K562 (cell line): ENCODE data around the gene SLC1A4. TPM values are rescaled to one million over a fixed set of nuclear protein-coding genes. Genes with fewer than 3 reads are reported as not detected.

ENCODE experiments used
- CUX1 ChIP-seq: fragments of 200-800 bp; sonication (Bioruptor generic); IDR thresholded peaks from 2 replicates; pipeline ENCODE4 v1.6.1; 2016; ENCODE audit warnings: missing genetic modification characterization, missing compliant biosample characterization
- DACH1 ChIP-seq: fragments of 450-650 bp; IDR thresholded peaks from 2 replicates; pipeline ENCODE4 v1.6.1; 2018; ENCODE audit not compliant: partially characterized antibody
- HIVEP1 ChIP-seq: fragments of 250-450 bp; sonication (Bioruptor Pico); IDR thresholded peaks from 2 replicates; pipeline ENCODE4 v1.4.0; 2020; ENCODE audit warnings: mild to moderate bottlenecking
- MBD1 ChIP-seq: fragments of 250-450 bp; sonication (Bioruptor Pico); IDR thresholded peaks from 2 replicates; pipeline ENCODE4 v1.8.0; 2022; ENCODE audit warnings: inconsistent platforms
- SIN3B ChIP-seq: fragments of 450-650 bp; IDR thresholded peaks from 2 replicates; pipeline ENCODE4 v1.6.1; 2017; ENCODE audit warnings: low read depth, mild to moderate bottlenecking, moderate library complexity
- SRSF9 ChIP-seq: fragments of 200-400 bp; formaldehyde crosslinking; IDR thresholded peaks from 2 replicates; pipeline ENCODE4 v1.6.1; 2017; ENCODE audit warnings: low read depth, low read length, borderline replicate concordance
- TGIF2 ChIP-seq: sonication (generic); formaldehyde crosslinking; IDR thresholded peaks from 2 replicates; pipeline ENCODE4 v1.8.1; 2022; ENCODE audit warnings: mild to moderate bottlenecking, missing genetic modification reagents, moderate library complexity
- THRA ChIP-seq: fragments of 450-650 bp; IDR thresholded peaks from 2 replicates; pipeline ENCODE4 v1.6.1; 2017; ENCODE audit warnings: mild to moderate bottlenecking, moderate library complexity
- TSC22D4 ChIP-seq: fragments of 450-650 bp; IDR thresholded peaks from 2 replicates; pipeline ENCODE4 v1.6.1; 2016; ENCODE audit warnings: missing genetic modification characterization, missing biosample characterization, control low read depth
- ZFP30 ChIP-seq: fragments of 250-450 bp; sonication (Bioruptor Pico); IDR thresholded peaks from 2 replicates; pipeline ENCODE4 v1.8.0; 2022; ENCODE audit warnings: moderate library complexity, mild to moderate bottlenecking, inconsistent platforms, borderline replicate concordance
- ZNF121 ChIP-seq: sonication (generic); formaldehyde crosslinking; conservative IDR thresholded peaks from 2 replicates; pipeline ENCODE4 v1.8.0; 2022; ENCODE audit warnings: missing genetic modification reagents
- ZNF175 ChIP-seq: fragments of 200-800 bp; sonication (Bioruptor generic); IDR thresholded peaks from 2 replicates; pipeline ENCODE4 v1.6.1; 2016; ENCODE audit warnings: low read depth, mild to moderate bottlenecking, missing genetic modification characterization, missing compliant biosample characterization
- ZNF280B ChIP-seq: fragments of 250-450 bp; sonication (Bioruptor Pico); IDR thresholded peaks from 2 replicates; pipeline ENCODE4 v1.5.1; 2021; ENCODE audit warnings: mild to moderate bottlenecking
- ZNF449 ChIP-seq: fragments of 250-450 bp; sonication (Bioruptor Pico); IDR thresholded peaks from 2 replicates; pipeline ENCODE4 v1.8.0; 2022; ENCODE audit warnings: moderate library complexity, mild to moderate bottlenecking, inconsistent platforms
- ZNF780A ChIP-seq: fragments of 250-450 bp; sonication (Bioruptor Pico); IDR thresholded peaks from 2 replicates; pipeline ENCODE4 v1.5.0; 2021; ENCODE audit warnings: mild to moderate bottlenecking
- ZSCAN32 ChIP-seq: fragments of 450-650 bp; formaldehyde crosslinking; IDR thresholded peaks from 2 replicates; pipeline ENCODE4 v1.4.0; 2020; ENCODE audit warnings: mild to moderate bottlenecking, moderate library complexity
- polyA plus RNA-seq, 8 experiments: library from polyadenylated mRNA; depleted of rRNA in 4 of 8; stranded (reverse) in 5 of 8; unstranded in 3 of 8; fragments of >200 nt; fragmentation: Nextera tagmentation in 2 of 8; fragmentation: Illumina TruSeq in 1 of 8; extraction: Ambion mirVana in 2 of 8; extraction: Trizol in 1 of 8; gene quantifications; 2 replicates each; pipeline versions ENCODE4 v1.2.1 to v1.2.3, GENCODE V29; 2011 to 2014; ENCODE audit warnings: inconsistent platforms in 1 of 8, missing spikeins in 1 of 8
- total RNA-seq, 7 experiments: library from RNA; depleted of rRNA in 6 of 7; stranded (reverse); fragments of >200 nt in 6 of 7; fragmentation: Illumina TruSeq in 2 of 7; extraction: Trizol in 2 of 7; gene quantifications; 2 replicates each; pipeline versions ENCODE4 v1.2.1 to v1.2.3, GENCODE V29; 2011 to 2021; ENCODE audit warnings: low replicate concordance in 1 of 7

SLC1A4 gene
- total and polyA plus RNA-seq, 9 of the 15 experiments (the other 6 are each of a cell fraction or from before 2014, with no cell fraction given) = 4.4 to 24.0 (median 10.9) TPM

GRCh38 chr2:64988420-64989125 is 626 bp upstream of the SLC1A4 start (continued):
- no peak for TF ChIP-seq CUX1
- no peak for TF ChIP-seq ZNF780A (CRISPR knock-in tag)
- no peak for TF ChIP-seq SIN3B
- no peak for TF ChIP-seq DACH1
- peak; percentile 58; the same call in 1 of the 2 replicates for TF ChIP-seq ZNF175 (CRISPR knock-in tag)
- 0 out of 2 replicates have a peak, but pooled peaks have one; percentile 26 for TF ChIP-seq TGIF2
- no peak for TF ChIP-seq MBD1
- no peak for TF ChIP-seq TSC22D4 (tag)
- no peak for TF ChIP-seq ZNF449 (CRISPR knock-in tag)
- no peak for TF ChIP-seq ZSCAN32 (CRISPR knock-in tag)
- TF ChIP-seq ZNF121 (CRISPR knock-in tag) = no peak
- no peak for TF ChIP-seq SRSF9
- TF ChIP-seq THRA = no peak
- no peak for TF ChIP-seq HIVEP1
- TF ChIP-seq ZFP30 (CRISPR knock-in tag) = no peak
- TF ChIP-seq ZNF280B (CRISPR knock-in tag) = no peak
